ENCODE data around the gene PPP1R13L.
A peak's percentile ranks its signal among the peaks of the same experiment; 100 is the strongest.
"Not testable (repeated sequence)": the region's sequence is repeated elsewhere in the genome, so short reads cannot be mapped to it uniquely, and the experiment has no call there.

The PPP1R13L gene

GRCh38 chr19:45431008-45431407, 26.1 kb upstream of the PPP1R13L start:
- not testable (repeated sequence) for DNase-seq

- not testable (repeated sequence) for DNase-seq
Observed at GRCh38 chr19:45429896-45430295, 25.0 kb upstream of the PPP1R13L start.

- peak; percentile 36 for DNase-seq
Observed at GRCh38 chr19:45428384-45429231, 23.7 kb upstream of the PPP1R13L start.

GRCh38 chr19:45424191-45425058, 19.6 kb upstream of the PPP1R13L start:
- DNase-seq: peak; percentile 74

GRCh38 chr19:45423589-45424190, 18.8 kb upstream of the PPP1R13L start, which contains the start of gene ERCC1:
ERCC1 (minus strand) TSS chr19:45423917; CDS start chr19:45423374, 543 bp downstream.
- peak; percentile 100 for DNase-seq

- DNase-seq: no peak
Observed at GRCh38 chr19:45423033-45423588, 18.2 kb upstream of the PPP1R13L start.

- no peak for DNase-seq
Observed at GRCh38 chr19:45421947-45422498, 17.2 kb upstream of the PPP1R13L start.

GRCh38 chr19:45420871-45421270, 16.0 kb upstream of the PPP1R13L start:
- no peak for DNase-seq

GRCh38 chr19:45420356-45420755, 15.5 kb upstream of the PPP1R13L start:
- no peak for DNase-seq

- no peak for DNase-seq
Observed at GRCh38 chr19:45419895-45420294, 15.0 kb upstream of the PPP1R13L start.

- no peak for DNase-seq
Observed at GRCh38 chr19:45419396-45419795, 14.5 kb upstream of the PPP1R13L start.

- no peak for DNase-seq
Observed at GRCh38 chr19:45418802-45419201, 13.9 kb upstream of the PPP1R13L start.

- no peak for DNase-seq
Observed at GRCh38 chr19:45417151-45417550, 12.3 kb upstream of the PPP1R13L start.

GRCh38 chr19:45414468-45414867, 9.6 kb upstream of the PPP1R13L start:
- no peak for DNase-seq

- DNase-seq: no peak
Observed at GRCh38 chr19:45413497-45413896, 8.6 kb upstream of the PPP1R13L start.

GRCh38 chr19:45410330-45410729, 5.5 kb upstream of the PPP1R13L start:
- DNase-seq: not testable (repeated sequence)

- DNase-seq: no peak
Observed at GRCh38 chr19:45409557-45409920, 4.7 kb upstream of the PPP1R13L start.

GRCh38 chr19:45408830-45409556, 4.1 kb upstream of the PPP1R13L start:
- DNase-seq: no peak

GRCh38 chr19:45408121-45408520, 3.3 kb upstream of the PPP1R13L start:
- DNase-seq: no peak

GRCh38 chr19:45407585-45407984, 2.7 kb upstream of the PPP1R13L start:
- DNase-seq: not testable (repeated sequence)

- DNase-seq: no peak
Observed at GRCh38 chr19:45407091-45407375, 2.2 kb upstream of the PPP1R13L start.
